Hepatic stellate cell (primary cell): ENCODE measurements around the gene SCT.

ENCODE experiments used
- DNase-seq: peaks from one replicate; pipeline ENCODE4 v3.0.0; 2011; ENCODE audit warnings: low spot score

SCT gene

GRCh38 chr11:621838-622237, 5.1 kb downstream of the SCT start:
- DNase-seq: no peak

- no peak for DNase-seq
These were observed 5.8 kb downstream of the SCT start for GRCh38 chr11:620935-621814.

- DNase-seq: no peak
These were observed 6.8 kb downstream of the SCT start for GRCh38 chr11:620201-620600.

GRCh38 chr11:619628-620050, 7.3 kb downstream of the SCT start:
- DNase-seq: no peak

- DNase-seq: no peak
These were observed 7.9 kb downstream of the SCT start for GRCh38 chr11:618856-619627.

GRCh38 chr11:617912-618682, 8.9 kb downstream of the SCT start:
- no peak for DNase-seq

GRCh38 chr11:617199-617911, 9.6 kb downstream of the SCT start:
- no peak for DNase-seq

- DNase-seq: no peak
These were observed 10.4 kb downstream of the SCT start for GRCh38 chr11:616320-617198.

GRCh38 chr11:615504-616319, 11.3 kb downstream of the SCT start, which contains the start of gene IRF7:
Gene IRF7 (minus strand): TSS chr11:615950. CDS start chr11:615364, 586 bp downstream.
- peak; percentile 98 for DNase-seq

GRCh38 chr11:614623-615503, 12.1 kb downstream of the SCT start:
- no peak for DNase-seq

- no peak for DNase-seq
These were observed 12.9 kb downstream of the SCT start for GRCh38 chr11:614021-614622.

- peak; percentile 66 for DNase-seq
These were observed 13.5 kb downstream of the SCT start for GRCh38 chr11:613369-613968.

- no peak for DNase-seq
These were observed 14.1 kb downstream of the SCT start for GRCh38 chr11:612961-613300.

GRCh38 chr11:612201-612960, 14.6 kb downstream of the SCT start:
- no peak for DNase-seq

- DNase-seq: no peak
These were observed 15.7 kb downstream of the SCT start for GRCh38 chr11:611001-611996.
